Measurements from ENCODE around the gene FRA10AC1.

Gene FRA10AC1

GRCh38 chr10:93680412-93681047 lies 21.9 kb downstream of the FRA10AC1 start:
- peak; percentile 28 for DNase-seq
- in situ Hi-C loops (cut with HindIII; ENCODE audit: low pct_ligation_motif_present, low sequenced_read_pairs) = no loop called here
- Histone ChIP-seq H3K36me3 (replicated peaks) (peaks cover 8% of the 10 kb centered on the region), H3K27ac (no peak overlapping the region), H3K27me3 (replicated peaks) (no peaks in the 10 kb centered on the region), H3K4me3 (ENCODE audit: low read depth, low read length) (no peak overlapping the region)
- TF ChIP-seq CTCF (IDR thresholded peaks at IDR 0.05; ENCODE audit: low read depth, low read length, missing control alignments) = peak; percentile 38

DNA sequence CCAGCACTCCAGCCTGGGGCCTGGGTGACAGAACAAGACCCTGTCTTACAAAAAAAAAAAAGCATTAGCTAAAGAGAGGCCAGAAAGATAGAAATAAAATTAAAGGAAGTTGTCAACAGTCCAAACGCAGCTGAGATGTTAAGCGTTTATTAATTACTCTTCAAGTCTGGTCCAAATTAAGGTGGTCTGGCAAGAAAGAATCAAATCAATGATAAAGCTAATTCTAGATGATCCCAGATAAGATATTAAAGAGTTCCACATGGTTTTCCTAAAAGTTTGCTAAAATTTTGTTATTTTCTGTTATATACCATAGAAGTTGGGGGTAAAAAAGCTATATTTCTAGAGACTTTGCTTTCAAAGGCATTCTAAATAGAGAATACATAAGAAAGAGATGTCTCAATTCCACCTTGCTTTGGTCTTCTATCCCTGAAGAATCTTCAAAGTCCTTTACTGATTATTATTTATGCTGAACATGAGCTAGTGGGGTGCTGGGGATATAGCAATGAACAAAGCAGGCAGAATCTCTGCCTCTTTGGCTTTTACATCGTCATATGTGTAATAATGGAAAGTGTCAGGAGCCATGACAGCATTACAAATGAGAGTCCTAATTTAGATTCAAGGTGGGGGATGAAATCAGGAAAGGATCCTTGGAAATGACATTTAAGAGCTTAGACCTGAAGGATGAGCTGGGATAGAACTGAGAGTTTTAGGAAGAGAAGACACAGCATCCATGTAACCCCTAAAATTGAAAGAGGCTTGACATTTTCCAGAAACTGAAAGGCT lies 23.4 kb downstream of the FRA10AC1 start:
- TF ChIP-seq CTCF (IDR thresholded peaks at IDR 0.05; ENCODE audit: low read depth, low read length, missing control alignments) = no peak
- H3K36me3 ChIP-seq (replicated peaks) = peaks cover 8% of the 10 kb centered on the region
- no peak overlapping the region for H3K4me3 ChIP-seq (ENCODE audit: low read depth, low read length)
- no peak overlapping the region for H3K27ac ChIP-seq
- in situ Hi-C loops (cut with HindIII; ENCODE audit: low pct_ligation_motif_present, low sequenced_read_pairs) = no loop called here
- H3K27me3 ChIP-seq (replicated peaks) = no peaks in the 10 kb centered on the region
- no peak for DNase-seq

GRCh38 chr10:93678386-93678785 lies 24.0 kb downstream of the FRA10AC1 start:
- in situ Hi-C loops (cut with HindIII; ENCODE audit: low pct_ligation_motif_present, low sequenced_read_pairs) = no loop called here
- Histone ChIP-seq H3K36me3 (replicated peaks) (peaks cover 12% of the 10 kb centered on the region), H3K27ac (no peak overlapping the region), H3K27me3 (replicated peaks) (no peaks in the 10 kb centered on the region), H3K4me3 (ENCODE audit: low read depth, low read length) (no peak overlapping the region)
- no peak for TF ChIP-seq CTCF (IDR thresholded peaks at IDR 0.05; ENCODE audit: low read depth, low read length, missing control alignments)
- DNase-seq = no peak

GRCh38 chr10:93673791-93674190 lies 28.6 kb downstream of the FRA10AC1 start:
- no peak for TF ChIP-seq CTCF (IDR thresholded peaks at IDR 0.05; ENCODE audit: low read depth, low read length, missing control alignments)
- DNase-seq = no peak
- no peak overlapping the region for H3K27ac ChIP-seq
- in situ Hi-C loops (cut with HindIII; ENCODE audit: low pct_ligation_motif_present, low sequenced_read_pairs) = no loop called here
- no peak overlapping the region for H3K4me3 ChIP-seq (ENCODE audit: low read depth, low read length)
- H3K27me3 ChIP-seq (replicated peaks) = no peaks in the 10 kb centered on the region
- peaks cover 21% of the 10 kb centered on the region for H3K36me3 ChIP-seq (replicated peaks)

DNA sequence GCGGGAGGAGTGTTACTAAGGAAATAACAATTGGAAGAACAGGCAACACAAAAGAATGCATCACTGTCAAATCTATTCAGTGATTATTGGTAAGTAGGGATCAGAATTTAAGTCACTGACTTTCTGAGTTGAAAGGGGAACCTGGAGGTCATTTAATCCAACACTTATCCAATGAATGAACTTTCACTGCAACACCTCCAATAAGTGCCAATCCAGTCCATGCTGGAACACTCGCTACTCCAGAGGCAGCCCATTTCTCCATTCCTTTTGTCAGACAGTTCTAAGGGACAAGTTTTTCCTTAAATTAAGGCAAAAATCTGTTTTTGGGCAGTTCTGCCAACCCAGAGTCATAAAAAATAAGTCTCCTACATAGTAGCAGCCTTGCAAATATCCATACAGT lies 29.5 kb downstream of the FRA10AC1 start:
- H3K27me3 ChIP-seq (replicated peaks) = no peaks in the 10 kb centered on the region
- H3K4me3 ChIP-seq (ENCODE audit: low read depth, low read length) = no peak overlapping the region
- H3K36me3 ChIP-seq (replicated peaks) = peaks cover 26% of the 10 kb centered on the region
- TF ChIP-seq CTCF (IDR thresholded peaks at IDR 0.05; ENCODE audit: low read depth, low read length, missing control alignments) = no peak
- no peak for DNase-seq
- no peak overlapping the region for H3K27ac ChIP-seq
- in situ Hi-C loops (cut with HindIII; ENCODE audit: low pct_ligation_motif_present, low sequenced_read_pairs) = no loop called here
